GM21515 (cell line): ENCODE results near the gene DPP9.

Experiments
- ATAC-seq: cut with Tn5 transposase; IDR thresholded peaks from one replicate; pipeline ENCODE4 v1.9.1; 2021; ENCODE audit not compliant: unreplicated experiment

The DPP9 gene

GRCh38 chr19:4636151-4636717 is 87.4 kb downstream of the DPP9 start:
- no peak for ATAC-seq

- no peak for ATAC-seq
These were observed 87.9 kb downstream of the DPP9 start for GRCh38 chr19:4635754-4636116.

GRCh38 chr19:4633140-4633967 is 90.3 kb downstream of the DPP9 start:
- no peak for ATAC-seq
